ENCODE data around the gene NKAIN1.

The NKAIN1 gene

DNA sequence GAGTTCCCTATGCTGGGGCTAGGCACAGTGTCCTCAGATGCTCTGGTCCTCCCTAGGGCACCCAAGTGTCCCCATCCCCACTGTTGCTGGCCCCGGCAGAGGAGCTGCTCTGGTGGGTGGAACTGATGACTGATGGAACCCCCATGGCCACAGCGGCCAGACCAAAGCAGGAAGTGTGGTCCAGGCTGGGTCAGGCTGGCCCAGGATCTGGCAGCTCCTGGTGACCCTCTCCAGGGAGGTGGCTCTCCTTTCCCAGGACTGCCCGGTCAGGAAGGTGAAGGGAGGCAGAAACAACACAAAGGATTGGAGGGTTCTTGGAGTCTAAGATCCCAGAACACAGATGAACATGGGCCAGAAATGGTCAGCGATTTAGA lies 1.1 kb downstream of the NKAIN1 start:
- no peak overlapping the region for H3K4me3 ChIP-seq (ENCODE audit: low read length)
- no peaks in the 10 kb centered on the region for H3F3A ChIP-seq (ENCODE audit: control insufficient read depth, insufficient read depth)
- no peaks in the 10 kb centered on the region for H3K36me3 ChIP-seq (ENCODE audit: control insufficient read depth, low read length)
- no peaks in the 10 kb centered on the region for H3K9me2 ChIP-seq (replicated peaks; ENCODE audit: control insufficient read depth, low read length)
- H4K20me1 ChIP-seq (ENCODE audit: control insufficient read depth, insufficient read depth, low read depth, low read length): no peaks in the 10 kb centered on the region
- H3K79me2 ChIP-seq (ENCODE audit: control insufficient read depth, low read length): no peaks in the 10 kb centered on the region
- no peak overlapping the region for H3K4me2 ChIP-seq (ENCODE audit: low read length)
- no peak overlapping the region for H3K27ac ChIP-seq (ENCODE audit: low read depth, low read length)
- H3K4me1 ChIP-seq (ENCODE audit: control insufficient read depth, low read length): peaks cover 22% of the 10 kb centered on the region
- no peaks in the 10 kb centered on the region for H3K9me3 ChIP-seq (ENCODE audit: control insufficient read depth, insufficient read depth, low read length)
- H3K27me3 ChIP-seq (ENCODE audit: control insufficient read depth, low read length): peaks cover 39% of the 10 kb centered on the region
- TF ChIP-seq, protein P1, sequence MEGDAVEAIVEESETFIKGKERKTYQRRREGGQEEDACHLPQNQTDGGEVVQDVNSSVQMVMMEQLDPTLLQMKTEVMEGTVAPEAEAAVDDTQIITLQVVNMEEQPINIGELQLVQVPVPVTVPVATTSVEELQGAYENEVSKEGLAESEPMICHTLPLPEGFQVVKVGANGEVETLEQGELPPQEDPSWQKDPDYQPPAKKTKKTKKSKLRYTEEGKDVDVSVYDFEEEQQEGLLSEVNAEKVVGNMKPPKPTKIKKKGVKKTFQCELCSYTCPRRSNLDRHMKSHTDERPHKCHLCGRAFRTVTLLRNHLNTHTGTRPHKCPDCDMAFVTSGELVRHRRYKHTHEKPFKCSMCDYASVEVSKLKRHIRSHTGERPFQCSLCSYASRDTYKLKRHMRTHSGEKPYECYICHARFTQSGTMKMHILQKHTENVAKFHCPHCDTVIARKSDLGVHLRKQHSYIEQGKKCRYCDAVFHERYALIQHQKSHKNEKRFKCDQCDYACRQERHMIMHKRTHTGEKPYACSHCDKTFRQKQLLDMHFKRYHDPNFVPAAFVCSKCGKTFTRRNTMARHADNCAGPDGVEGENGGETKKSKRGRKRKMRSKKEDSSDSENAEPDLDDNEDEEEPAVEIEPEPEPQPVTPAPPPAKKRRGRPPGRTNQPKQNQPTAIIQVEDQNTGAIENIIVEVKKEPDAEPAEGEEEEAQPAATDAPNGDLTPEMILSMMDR (IDR thresholded peaks at IDR 0.05; ENCODE audit: low read depth, low read length, poor library complexity, severe bottlenecking): no peak
- TF ChIP-seq EZH2phosphoT487 (IDR thresholded peaks at IDR 0.05; ENCODE audit: borderline replicate concordance, low read length): no peak

DNA sequence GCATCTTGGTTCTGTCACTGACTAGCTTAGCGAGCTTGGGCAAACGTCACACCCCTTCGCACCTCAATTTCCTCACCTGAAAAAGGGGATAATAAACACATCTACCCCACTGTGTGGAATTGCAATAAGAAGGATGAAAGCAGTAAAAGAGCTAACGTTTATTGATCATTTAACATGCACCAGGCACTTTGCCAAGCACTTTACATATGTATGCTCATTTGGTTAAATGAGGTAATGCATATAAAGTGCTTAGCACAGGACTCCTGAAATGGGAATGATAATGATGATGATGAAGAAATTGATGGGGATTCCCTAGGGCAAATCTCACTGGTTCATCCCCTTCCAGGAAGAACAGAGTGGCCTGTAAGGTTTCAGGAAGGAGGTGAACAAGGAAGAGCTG lies 4.8 kb downstream of the NKAIN1 start:
- Histone ChIP-seq H3K4me1 (ENCODE audit: control insufficient read depth, low read length) (no peaks in the 10 kb centered on the region), H3F3A (ENCODE audit: control insufficient read depth, insufficient read depth) (no peaks in the 10 kb centered on the region), H3K9me3 (ENCODE audit: control insufficient read depth, insufficient read depth, low read length) (no peaks in the 10 kb centered on the region), H3K36me3 (ENCODE audit: control insufficient read depth, low read length) (no peaks in the 10 kb centered on the region), H3K27ac (ENCODE audit: low read depth, low read length) (no peak overlapping the region), H4K20me1 (ENCODE audit: control insufficient read depth, insufficient read depth, low read depth, low read length) (no peaks in the 10 kb centered on the region), H3K79me2 (ENCODE audit: control insufficient read depth, low read length) (no peaks in the 10 kb centered on the region), H3K4me2 (ENCODE audit: low read length) (no peak overlapping the region), H3K4me3 (ENCODE audit: low read length) (no peak overlapping the region), H3K27me3 (ENCODE audit: control insufficient read depth, low read length) (peaks cover 30% of the 10 kb centered on the region), H3K9me2 (replicated peaks; ENCODE audit: control insufficient read depth, low read length) (no peaks in the 10 kb centered on the region)
- TF ChIP-seq, protein P1 (IDR thresholded peaks at IDR 0.05; ENCODE audit: low read depth, low read length, poor library complexity, severe bottlenecking): no peak
- TF ChIP-seq EZH2phosphoT487 (IDR thresholded peaks at IDR 0.05; ENCODE audit: borderline replicate concordance, low read length): no peak

DNA sequence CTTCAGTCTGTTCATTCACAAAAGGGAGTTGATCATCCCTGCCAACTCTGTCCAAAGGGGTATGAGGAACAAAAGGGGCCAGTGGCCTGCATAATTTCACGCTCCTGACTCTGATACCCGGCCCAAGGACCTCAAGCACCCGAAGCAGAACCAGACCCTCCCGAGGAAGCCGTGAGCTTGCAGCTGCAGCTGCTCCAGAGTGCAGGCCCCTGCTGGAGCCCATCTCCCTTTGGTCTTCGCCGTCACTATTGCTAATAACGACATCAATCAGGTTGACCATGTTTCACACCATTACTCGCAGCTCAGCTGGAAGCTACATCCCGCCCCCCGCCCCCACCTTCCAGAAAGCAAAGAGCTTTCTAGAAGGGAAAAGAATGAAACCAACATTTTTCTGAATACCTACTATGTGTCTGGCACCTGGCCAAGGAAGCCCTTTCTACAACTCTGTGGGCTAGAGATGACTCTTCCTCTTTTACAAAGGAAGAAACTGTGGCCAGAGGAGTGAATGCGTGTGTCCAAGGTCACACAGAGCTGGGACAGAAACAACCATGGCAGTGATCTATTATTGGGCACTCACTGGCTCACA lies 5.5 kb downstream of the NKAIN1 start:
- no peak overlapping the region for H3K4me2 ChIP-seq (ENCODE audit: low read length)
- H3K36me3 ChIP-seq (ENCODE audit: control insufficient read depth, low read length): no peaks in the 10 kb centered on the region
- H3K27me3 ChIP-seq (ENCODE audit: control insufficient read depth, low read length): peaks cover 28% of the 10 kb centered on the region
- H3F3A ChIP-seq (ENCODE audit: control insufficient read depth, insufficient read depth): no peaks in the 10 kb centered on the region
- no peaks in the 10 kb centered on the region for H4K20me1 ChIP-seq (ENCODE audit: control insufficient read depth, insufficient read depth, low read depth, low read length)
- no peaks in the 10 kb centered on the region for H3K79me2 ChIP-seq (ENCODE audit: control insufficient read depth, low read length)
- TF ChIP-seq EZH2phosphoT487 (IDR thresholded peaks at IDR 0.05; ENCODE audit: borderline replicate concordance, low read length): no peak
- TF ChIP-seq, protein P1 (IDR thresholded peaks at IDR 0.05; ENCODE audit: low read depth, low read length, poor library complexity, severe bottlenecking): no peak
- no peak overlapping the region for H3K4me3 ChIP-seq (ENCODE audit: low read length)
- no peaks in the 10 kb centered on the region for H3K9me3 ChIP-seq (ENCODE audit: control insufficient read depth, insufficient read depth, low read length)
- no peaks in the 10 kb centered on the region for H3K4me1 ChIP-seq (ENCODE audit: control insufficient read depth, low read length)
- H3K9me2 ChIP-seq (replicated peaks; ENCODE audit: control insufficient read depth, low read length): no peaks in the 10 kb centered on the region
- H3K27ac ChIP-seq (ENCODE audit: low read depth, low read length): no peak overlapping the region

All from DOHH2 (cell line).